ENCODE data around the gene SUGP2.

The SUGP2 gene

GRCh38 chr19:19053508-19054314, 20.4 kb upstream of the SUGP2 start:
- DNase-seq = no peak
- Histone ChIP-seq H3K9me3 (no peaks in the 10 kb centered on the region), H3K27me3 (no peaks in the 10 kb centered on the region), H3K4me3 (no peak overlapping the region), H3K4me1 (no peaks in the 10 kb centered on the region), H3K27ac (no peak overlapping the region), H3K36me3 (peaks cover 26 to 82% (median 42%) of the 10 kb centered on the region in 3 donors)
- intact Hi-C loops (cut with DNase I; ENCODE audit: low total_unique reads) = loop anchor here (5.0 kb wide), 3 partner anchors 64 to 124 kb away; partner anchors contain the start of gene TMEM161A
- peak; percentile 61 to 68 for TF ChIP-seq CTCF (IDR thresholded peaks at IDR 0.05)

- H3K36me3 ChIP-seq = peaks cover 26 to 81% (median 41%) of the 10 kb centered on the region in 3 donors
- intact Hi-C loops (cut with DNase I; ENCODE audit: low total_unique reads) = loop anchor here (5.0 kb wide), 3 partner anchors 64 to 124 kb away; partner anchors contain the start of gene TMEM161A
- no peaks in the 10 kb centered on the region for H3K9me3 ChIP-seq
- no peak overlapping the region for H3K4me3 ChIP-seq
- no peak for TF ChIP-seq CTCF (IDR thresholded peaks at IDR 0.05)
- H3K27ac ChIP-seq = no peak overlapping the region
- no peaks in the 10 kb centered on the region for H3K27me3 ChIP-seq
- H3K4me1 ChIP-seq = no peaks in the 10 kb centered on the region
- DNase-seq = no peak
Observed at GRCh38 chr19:19052921-19053320, 19.6 kb upstream of the SUGP2 start.

- Histone ChIP-seq H3K36me3 (peaks cover 26 to 75% (median 35%) of the 10 kb centered on the region in 3 donors), H3K4me1 (no peaks in the 10 kb centered on the region), H3K27me3 (no peaks in the 10 kb centered on the region), H3K4me3 (no peak overlapping the region), H3K27ac (no peak overlapping the region), H3K9me3 (no peaks in the 10 kb centered on the region)
- intact Hi-C loops (cut with DNase I; ENCODE audit: low total_unique reads) = loop anchor here (5.0 kb wide), 3 partner anchors 66 to 126 kb away; partner anchors contain the start of gene TMEM161A
- no peak for DNase-seq
- TF ChIP-seq CTCF (IDR thresholded peaks at IDR 0.05) = no peak
Observed at GRCh38 chr19:19051478-19052213, 18.3 kb upstream of the SUGP2 start.

GRCh38 chr19:19050731-19051130, 17.4 kb upstream of the SUGP2 start:
- H3K27ac ChIP-seq = no peak overlapping the region
- H3K36me3 ChIP-seq = peaks cover 26 to 77% (median 38%) of the 10 kb centered on the region in 3 donors
- TF ChIP-seq CTCF (IDR thresholded peaks at IDR 0.05) = no peak
- no peaks in the 10 kb centered on the region for H3K9me3 ChIP-seq
- H3K27me3 ChIP-seq = no peaks in the 10 kb centered on the region
- no peaks in the 10 kb centered on the region for H3K4me1 ChIP-seq
- intact Hi-C loops (cut with DNase I; ENCODE audit: low total_unique reads) = loop anchor here (5.0 kb wide), 3 partner anchors 67 to 127 kb away; partner anchors contain the start of gene TMEM161A
- H3K4me3 ChIP-seq = no peak overlapping the region
- DNase-seq = no peak

- Histone ChIP-seq H3K4me3 (no peak overlapping the region), H3K36me3 (peaks cover 23 to 73% (median 32%) of the 10 kb centered on the region in 3 donors), H3K9me3 (no peaks in the 10 kb centered on the region), H3K27me3 (no peaks in the 10 kb centered on the region), H3K27ac (no peak overlapping the region), H3K4me1 (no peaks in the 10 kb centered on the region)
- TF ChIP-seq CTCF (IDR thresholded peaks at IDR 0.05) = no peak
- intact Hi-C loops (cut with DNase I; ENCODE audit: low total_unique reads) = loop anchor here (5.0 kb wide), 3 partner anchors 67 to 127 kb away; partner anchors contain the start of gene TMEM161A
- DNase-seq = no peak
Observed at GRCh38 chr19:19050104-19050503, 16.8 kb upstream of the SUGP2 start.

Measured in tibial artery (tissue), 4 donors.